HG02852 (cell line): ENCODE results near the gene IGSF8.
A peak's percentile ranks its signal among the peaks of the same experiment; 100 is the strongest.

ENCODE experiments used
- ATAC-seq: cut with Tn5 transposase; IDR thresholded peaks from one replicate; pipeline ENCODE4 v1.9.1; 2021; ENCODE audit warnings: mild to moderate bottlenecking, moderate library complexity; ENCODE audit not compliant: unreplicated experiment

IGSF8 gene

DNA sequence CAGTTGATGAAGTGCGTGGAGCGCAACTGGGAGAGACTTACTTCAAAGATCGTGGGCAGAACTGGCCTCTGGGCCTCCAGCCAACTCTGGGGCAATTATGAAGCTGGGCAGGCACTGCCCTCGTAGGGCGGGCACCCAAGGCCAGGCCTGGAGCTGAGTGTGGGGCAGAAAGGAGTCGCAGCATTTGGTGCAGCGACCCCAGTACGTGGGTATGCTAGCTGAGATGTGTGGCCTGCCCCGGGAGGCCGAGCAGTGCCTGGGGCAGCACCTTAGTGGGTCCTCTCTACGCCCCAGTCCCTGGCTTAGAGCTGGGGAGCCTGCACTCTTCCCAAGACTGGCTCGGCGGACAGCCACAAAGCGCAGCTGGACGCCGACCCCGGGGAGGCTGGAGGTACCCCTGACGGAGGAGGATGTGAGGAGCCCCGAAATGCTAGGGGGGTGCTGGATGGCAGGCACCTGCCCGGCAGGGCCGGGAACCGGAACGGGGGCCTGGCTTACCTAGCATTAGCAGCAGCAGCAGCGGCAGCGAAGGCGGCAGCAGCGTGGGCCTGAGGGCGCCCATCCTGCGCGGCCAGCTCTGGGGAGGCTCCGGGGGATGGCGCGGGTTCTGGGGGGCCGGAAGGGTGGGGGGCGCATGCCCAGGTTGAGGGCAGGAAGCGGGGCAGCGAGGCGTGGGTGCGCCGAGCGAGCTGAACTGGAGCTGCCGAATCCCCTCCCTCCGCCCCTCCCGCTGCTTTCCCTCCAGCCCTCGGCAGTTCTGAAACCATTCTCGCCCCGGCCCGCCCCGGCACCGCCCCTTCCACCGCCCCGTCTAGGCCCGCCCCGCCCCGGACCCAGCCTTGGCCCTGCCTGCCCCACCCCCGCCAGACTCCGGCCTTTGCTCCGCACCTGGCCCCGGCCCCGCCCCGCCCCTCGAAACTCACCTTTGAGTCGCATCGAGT, at the start of gene IGSF8:
IGSF8 (minus strand) TSS at position 709 of the 941 bp plus-strand sequence; CDS start at position 562, 147 bp downstream.
- peak; percentile 51 for ATAC-seq

DNA sequence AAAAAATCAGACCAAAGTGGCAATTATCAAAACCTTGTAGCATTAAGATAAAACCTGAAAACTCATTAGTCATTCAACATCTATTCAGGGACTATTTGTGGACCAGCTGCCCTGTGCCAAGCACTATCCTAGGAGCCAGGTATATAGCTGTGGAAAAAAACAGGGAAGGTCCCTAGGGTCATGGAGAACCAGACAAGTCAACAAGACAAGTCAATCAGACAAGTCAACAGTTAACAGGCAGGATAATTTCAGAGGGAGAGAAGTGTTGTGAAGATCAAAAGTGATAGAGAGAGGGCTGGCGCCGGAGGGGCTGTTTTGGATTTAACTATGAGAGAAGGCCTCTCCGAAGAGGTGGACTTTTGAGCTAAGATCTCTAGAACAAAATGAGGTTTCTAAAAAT, 49.7 kb upstream of the IGSF8 start:
- no peak for ATAC-seq

DNA sequence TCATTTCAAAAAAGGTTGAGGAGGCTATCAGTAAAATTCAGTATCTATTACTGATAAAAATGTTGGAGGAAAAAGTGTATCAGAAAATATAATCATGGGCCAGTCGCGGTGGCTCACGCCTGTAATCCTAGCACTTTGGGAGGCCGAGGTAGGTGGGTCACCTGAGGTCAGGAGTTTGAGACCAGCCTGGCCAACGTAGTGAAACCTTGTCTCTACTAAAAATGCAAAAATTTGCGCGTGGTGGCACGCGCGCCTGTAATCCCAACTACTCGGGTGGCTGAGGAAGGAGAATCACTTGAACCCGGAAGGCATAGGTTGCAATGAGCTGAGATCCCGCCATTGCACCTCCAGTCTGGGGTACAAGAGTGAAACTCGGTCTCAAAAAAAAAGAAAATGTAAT, 47.7 kb upstream of the IGSF8 start:
- ATAC-seq = no peak

DNA sequence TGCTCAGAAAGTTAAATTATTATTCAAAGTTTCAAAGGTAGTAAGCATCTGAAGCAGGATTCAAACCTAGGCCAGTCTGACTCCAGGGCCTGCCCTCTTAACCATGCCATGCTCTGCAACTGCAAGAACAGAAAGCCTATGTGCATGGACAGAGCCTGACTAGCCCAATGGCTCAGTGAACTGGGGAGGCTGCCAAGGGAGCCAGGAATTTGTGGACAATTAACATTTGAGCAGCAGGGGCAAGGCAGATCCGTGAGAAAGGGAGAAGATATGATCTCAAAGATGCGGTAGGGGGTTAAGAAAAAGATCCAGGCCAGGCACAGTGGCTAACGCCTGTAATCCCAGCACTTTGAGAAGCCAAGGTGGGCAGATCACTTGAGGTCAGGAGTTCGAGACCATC, 46.5 kb upstream of the IGSF8 start:
- ATAC-seq = no peak

DNA sequence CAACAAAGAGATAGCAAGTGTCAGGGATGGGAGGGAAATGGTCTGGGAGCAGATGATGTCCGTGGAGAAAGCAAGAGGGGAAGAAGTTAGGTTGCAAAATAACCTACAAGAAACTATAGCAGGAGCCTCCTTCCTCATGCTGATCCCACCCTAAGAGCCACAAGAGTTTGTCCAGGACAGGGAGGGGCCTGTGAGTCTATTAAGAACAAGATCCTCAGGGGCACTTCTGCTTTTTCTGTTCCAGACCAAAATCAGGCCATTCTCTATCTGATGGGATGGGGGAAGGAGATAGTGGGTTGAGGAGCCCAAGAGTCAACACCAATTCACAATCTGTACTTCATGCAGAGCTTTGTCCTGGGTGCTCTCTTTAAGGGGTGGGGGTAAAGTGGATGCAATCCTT, 45.3 kb upstream of the IGSF8 start:
- no peak for ATAC-seq

DNA sequence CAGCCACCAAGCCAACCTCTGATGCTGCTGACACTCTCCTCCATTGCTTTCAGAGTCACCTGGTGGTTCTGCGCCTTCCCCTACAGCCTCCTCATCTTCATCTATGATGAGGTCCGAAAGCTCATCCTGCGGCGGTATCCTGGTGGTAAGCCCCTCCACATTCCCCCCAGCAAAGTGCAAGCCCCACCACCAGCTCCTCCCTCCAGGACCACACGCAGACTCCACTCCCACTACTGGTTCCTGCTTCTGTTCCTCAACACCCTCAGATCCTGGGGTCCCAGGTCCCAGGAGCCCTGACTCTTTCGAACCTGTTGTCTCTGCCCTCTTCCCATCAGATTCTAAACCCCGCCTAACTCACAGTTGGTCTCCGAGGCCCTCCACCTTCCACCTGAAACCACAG, 41.4 kb upstream of the IGSF8 start:
- ATAC-seq = no peak

GRCh38 chr1:160137216-160137862, 38.9 kb upstream of the IGSF8 start:
- no peak for ATAC-seq

DNA sequence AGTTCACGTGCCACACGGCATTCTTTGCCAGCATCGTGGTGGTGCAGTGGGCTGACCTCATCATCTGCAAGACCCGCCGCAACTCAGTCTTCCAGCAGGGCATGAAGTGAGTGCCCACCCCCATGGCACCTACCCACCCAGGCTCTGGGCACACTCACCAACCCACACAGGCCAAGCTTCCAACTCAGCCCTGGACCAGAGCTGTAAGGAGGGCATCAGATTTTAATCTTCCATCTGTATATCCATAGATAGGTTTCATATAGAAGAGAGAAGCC, 38.4 kb upstream of the IGSF8 start:
- no peak for ATAC-seq

- no peak for ATAC-seq
Measured at GRCh38 chr1:160136121-160136925, 37.9 kb upstream of the IGSF8 start.

DNA sequence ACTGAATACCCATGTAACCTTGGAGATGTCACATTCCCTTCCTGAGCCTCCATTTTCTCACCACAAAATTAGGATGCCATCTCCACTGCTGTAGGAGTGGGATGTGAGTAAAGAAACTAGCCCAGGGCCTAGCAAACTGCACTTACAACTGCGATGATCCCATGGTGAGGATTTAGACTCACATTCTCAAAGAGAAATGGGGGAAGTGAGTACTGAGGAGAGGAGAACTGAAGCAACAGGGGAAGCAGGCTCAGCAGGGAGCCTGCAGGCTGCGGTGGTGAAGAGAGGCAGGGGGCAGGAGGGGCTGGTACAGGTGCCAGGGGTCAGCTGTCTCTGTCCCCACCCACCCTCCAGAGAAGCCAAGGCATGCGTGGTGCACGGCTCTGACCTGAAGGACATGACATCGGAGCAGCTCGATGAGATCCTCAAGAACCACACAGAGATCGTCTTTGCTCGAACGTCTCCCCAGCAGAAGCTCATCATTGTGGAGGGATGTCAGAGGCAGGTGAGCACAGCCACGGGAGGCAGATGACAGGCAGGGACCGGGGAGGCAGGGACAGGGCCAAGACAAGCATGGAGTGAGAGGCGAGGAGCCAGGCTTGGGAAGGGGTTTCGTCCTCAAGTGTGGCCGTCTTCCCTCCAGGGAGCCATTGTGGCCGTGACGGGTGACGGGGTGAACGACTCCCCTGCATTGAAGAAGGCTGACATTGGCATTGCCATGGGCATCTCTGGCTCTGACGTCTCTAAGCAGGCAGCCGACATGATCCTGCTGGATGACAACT, 36.6 kb upstream of the IGSF8 start:
- ATAC-seq = no peak

- no peak for ATAC-seq
Measured at GRCh38 chr1:160133990-160134770, 35.8 kb upstream of the IGSF8 start.

GRCh38 chr1:160131803-160132565, 33.6 kb upstream of the IGSF8 start:
- no peak for ATAC-seq

GRCh38 chr1:160130939-160131338, 32.5 kb upstream of the IGSF8 start:
- ATAC-seq = no peak

DNA sequence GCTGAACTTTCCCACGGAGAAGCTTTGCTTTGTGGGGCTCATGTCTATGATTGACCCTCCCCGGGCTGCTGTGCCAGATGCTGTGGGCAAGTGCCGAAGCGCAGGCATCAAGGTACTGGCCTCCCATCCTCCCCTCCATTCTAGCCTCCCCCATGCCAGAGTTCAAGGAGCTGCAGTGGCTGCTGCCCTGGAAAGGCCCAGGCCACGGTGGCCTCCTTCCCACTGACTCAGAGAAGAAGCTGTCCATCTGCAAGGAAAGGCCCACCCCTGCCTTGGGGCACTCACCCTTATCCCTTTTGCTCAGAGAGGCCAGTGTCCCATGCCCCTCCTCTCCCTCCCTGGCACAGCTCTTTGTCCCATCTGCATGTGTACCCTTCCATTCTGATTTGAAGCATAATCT, 32.1 kb upstream of the IGSF8 start:
- ATAC-seq = no peak

GRCh38 chr1:160129966-160130365, 31.5 kb upstream of the IGSF8 start:
- no peak for ATAC-seq

DNA sequence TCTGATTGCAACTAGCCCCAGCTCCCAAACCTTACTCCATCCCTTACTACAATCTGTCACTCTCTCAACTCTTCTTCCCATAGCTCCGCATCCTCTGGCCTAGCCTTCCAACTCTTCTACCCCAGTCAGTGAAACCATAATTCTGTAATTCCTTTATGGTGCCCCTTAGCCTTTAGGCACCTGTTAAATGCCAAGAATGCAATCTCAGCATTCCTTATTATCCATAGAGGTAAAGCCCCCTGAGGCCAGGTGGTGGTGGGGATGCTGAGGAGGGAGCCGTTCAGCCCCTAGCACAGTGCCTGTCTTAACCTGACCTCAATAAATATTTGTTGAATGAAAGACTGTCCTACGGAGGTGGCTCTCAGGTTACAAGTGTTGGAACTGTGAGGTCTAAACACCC, 31.1 kb upstream of the IGSF8 start:
- no peak for ATAC-seq

DNA sequence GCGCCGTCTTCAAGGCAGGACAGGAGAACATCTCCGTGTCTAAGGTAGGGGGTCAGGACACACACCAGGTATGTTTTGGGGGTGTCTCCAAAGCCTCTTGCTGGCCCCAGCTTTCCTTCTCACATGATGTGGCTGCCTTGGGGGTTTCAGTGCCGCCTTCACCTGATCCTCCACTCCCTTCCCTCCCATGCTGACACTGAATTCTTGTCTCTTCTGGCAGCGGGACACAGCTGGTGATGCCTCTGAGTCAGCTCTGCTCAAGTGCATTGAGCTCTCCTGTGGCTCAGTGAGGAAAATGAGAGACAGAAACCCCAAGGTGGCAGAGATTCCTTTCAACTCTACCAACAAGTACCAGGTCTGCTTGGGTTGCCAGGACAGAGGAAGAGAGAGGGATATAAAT, 30.6 kb upstream of the IGSF8 start:
- no peak for ATAC-seq

GRCh38 chr1:160128636-160129035, 30.2 kb upstream of the IGSF8 start:
- ATAC-seq = no peak

GRCh38 chr1:160127865-160128523, 29.6 kb upstream of the IGSF8 start:
- no peak for ATAC-seq
